Endodermal cell (in vitro differentiated cells): Measurements from ENCODE around the gene REPIN1. TPM values are rescaled to one million over a fixed set of nuclear protein-coding genes. Genes with fewer than 3 reads are reported as not detected.

ENCODE experiments used
- DNase-seq: peaks from one replicate; pipeline ENCODE4 v3.0.0-alpha.2; 2017
- H3K27ac ChIP-seq: 2 replicates; pipeline ENCODE4 v1.5.1; 2013; ENCODE audit warnings: mild to moderate bottlenecking, low read depth, low read length, moderate library complexity
- H3K27me3 ChIP-seq: 2 replicates; pipeline ENCODE4 v1.6.1; 2013; ENCODE audit warnings: mild to moderate bottlenecking, low read length, moderate library complexity; ENCODE audit not compliant: insufficient read depth, control insufficient read depth, poor library complexity, severe bottlenecking
- H3K36me3 ChIP-seq: 2 replicates; pipeline ENCODE4 v1.7.0; 2013; ENCODE audit warnings: mild to moderate bottlenecking, low read length, moderate library complexity; ENCODE audit not compliant: control insufficient read depth, insufficient read depth
- H3K4me1 ChIP-seq: one replicate; pipeline ENCODE4 v1.7.0; 2013; ENCODE audit warnings: low read length; ENCODE audit not compliant: control insufficient read depth, insufficient read depth
- H3K4me3 ChIP-seq: 2 replicates; pipeline ENCODE4 v1.5.1; 2013; ENCODE audit warnings: mild to moderate bottlenecking, low read length, moderate library complexity
- H3K9ac ChIP-seq: 2 replicates; pipeline ENCODE4 v1.6.1; 2013; ENCODE audit warnings: mild to moderate bottlenecking, low read length, moderate library complexity; ENCODE audit not compliant: poor library complexity, severe bottlenecking; ENCODE audit errors: extremely low read depth
- H3K9me3 ChIP-seq: 2 replicates; pipeline ENCODE4 v1.6.1; 2013; ENCODE audit warnings: mild to moderate bottlenecking, low read length, moderate library complexity; ENCODE audit not compliant: control insufficient read depth
- H3K27ac Mint-ChIP-seq: 2 replicates; pipeline ENCODE4 v1.8.0; 2020; ENCODE audit warnings: mixed read lengths
- H3K27me3 Mint-ChIP-seq: 2 replicates; pipeline ENCODE4 v1.8.0; 2021; ENCODE audit warnings: mild to moderate bottlenecking, mixed read lengths; ENCODE audit not compliant: insufficient read depth
- H3K36me3 Mint-ChIP-seq: 2 replicates; pipeline ENCODE4 v1.8.0; 2020; ENCODE audit warnings: low read depth, mixed read lengths
- H3K4me1 Mint-ChIP-seq: 2 replicates; pipeline ENCODE4 v1.8.0; 2020; ENCODE audit warnings: mixed read lengths
- H3K4me3 Mint-ChIP-seq: 2 replicates; pipeline ENCODE4 v1.8.0; 2020; ENCODE audit warnings: mild to moderate bottlenecking, moderate library complexity, mixed read lengths
- H3K9me3 Mint-ChIP-seq: 2 replicates; pipeline ENCODE4 v1.8.0; 2020; ENCODE audit warnings: mild to moderate bottlenecking, mixed read lengths
- CTCF ChIP-seq: fragments of 200-600 bp; sonication (generic); conservative IDR thresholded peaks from 2 replicates; pipeline ENCODE4 v1.5.0; 2021; ENCODE audit warnings: antibody characterized with exemption, mild to moderate bottlenecking
- WGBS, 2 experiments: methylation state at CpG; one replicate each; pipeline versions ENCODE4 v1.1.5 to v1.1.7; 2013; ENCODE audit warnings: missing lambda C conversion rate in 2 of 2, mixed read lengths in 1 of 2; ENCODE audit not compliant: insufficient coverage in 1 of 2, insufficient read length in 1 of 2; 5-methylcytosine and 5-hydroxymethylcytosine counted together
- total RNA-seq, 2 donors: library from RNA; stranded (reverse); fragmentation: NEBNext Ultra II Directional in 1 of 2; extraction: Animal tissue kit (Norgen Biotek cat#: 25700) in 1 of 2; gene quantifications; 2 replicates in 1 of 2; 3 replicates in 1 of 2; pipeline ENCODE4 v1.2.1, GENCODE V29; 2021

REPIN1 gene
- total RNA-seq, 2 donors from 2014 or later, result 85.4 to 94.4 TPM

DNA sequence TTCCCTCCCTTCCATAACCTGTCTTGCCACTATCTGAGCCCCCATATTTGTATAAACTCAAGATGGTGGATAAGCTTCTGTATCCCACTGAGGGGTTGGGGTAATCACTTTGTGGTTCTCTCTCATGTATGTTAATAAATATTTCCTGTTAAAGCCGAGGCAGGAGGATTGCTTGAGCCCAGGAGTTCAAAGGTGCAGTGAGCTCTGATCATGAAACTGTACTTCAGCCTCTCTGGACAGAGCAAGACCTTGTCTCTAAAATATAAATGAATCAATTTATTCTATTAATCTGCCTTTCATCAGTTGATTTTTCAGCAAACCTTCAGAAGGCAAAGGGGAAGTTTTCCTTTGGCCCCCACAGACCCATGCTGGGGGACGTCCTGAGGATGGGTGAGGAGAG lies 25.4 kb upstream of the REPIN1 start:
- no peak for DNase-seq
- Histone ChIP-seq H3K27me3 (peaks cover 27% of the 10 kb centered on the region), H3K27ac (no peak overlapping the region), H3K9me3 (peaks cover 18% of the 10 kb centered on the region), H3K36me3 (no peaks in the 10 kb centered on the region), H3K4me1 (peaks cover 5% of the 10 kb centered on the region), H3K4me3 (no peak overlapping the region), H3K9ac (no peak overlapping the region)
- H3K4me1 Mint-ChIP-seq, result peaks cover 13% of the 10 kb centered on the region
- TF ChIP-seq CTCF, result no peak
- no peak overlapping the region for H3K4me3 Mint-ChIP-seq
- no peak overlapping the region for H3K27ac Mint-ChIP-seq
- peaks cover 16% of the 10 kb centered on the region for H3K9me3 Mint-ChIP-seq
- peaks cover 47% of the 10 kb centered on the region for H3K27me3 Mint-ChIP-seq
- WGBS, 2 experiments, result 63 to 81% methylated on average over 1 to 2 of the region's 2 CpGs
- no peaks in the 10 kb centered on the region for H3K36me3 Mint-ChIP-seq

DNA sequence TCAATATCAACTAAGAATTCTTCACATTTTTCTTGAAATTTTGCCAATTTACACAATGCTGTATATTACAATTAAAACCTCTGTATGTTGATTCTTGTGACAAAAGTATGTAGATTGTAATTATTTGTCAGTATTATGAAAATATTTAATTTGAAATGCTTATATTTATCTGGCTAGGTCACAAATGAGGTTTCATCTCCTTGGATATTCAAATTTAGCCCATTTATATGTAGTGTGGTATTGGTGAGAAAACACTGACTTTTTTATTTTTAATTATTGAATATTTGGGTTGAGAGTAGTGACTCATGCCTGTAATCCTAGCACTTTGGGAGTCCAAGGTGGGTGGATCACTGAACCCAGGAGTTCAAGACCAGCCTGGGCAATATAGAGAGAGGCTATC lies 24.3 kb upstream of the REPIN1 start:
- no peak for TF ChIP-seq CTCF
- Histone ChIP-seq H3K4me1 (peaks cover 5% of the 10 kb centered on the region), H3K9me3 (peaks cover 18% of the 10 kb centered on the region), H3K9ac (no peak overlapping the region), H3K27ac (no peak overlapping the region), H3K27me3 (peaks cover 27% of the 10 kb centered on the region), H3K36me3 (no peaks in the 10 kb centered on the region), H3K4me3 (no peak overlapping the region)
- Mint-ChIP-seq H3K27ac (no peak overlapping the region), H3K9me3 (peaks cover 16% of the 10 kb centered on the region), H3K4me3 (no peak overlapping the region), H3K4me1 (peaks cover 13% of the 10 kb centered on the region), H3K27me3 (peaks cover 46% of the 10 kb centered on the region), H3K36me3 (no peaks in the 10 kb centered on the region)
- DNase-seq, result no peak

DNA sequence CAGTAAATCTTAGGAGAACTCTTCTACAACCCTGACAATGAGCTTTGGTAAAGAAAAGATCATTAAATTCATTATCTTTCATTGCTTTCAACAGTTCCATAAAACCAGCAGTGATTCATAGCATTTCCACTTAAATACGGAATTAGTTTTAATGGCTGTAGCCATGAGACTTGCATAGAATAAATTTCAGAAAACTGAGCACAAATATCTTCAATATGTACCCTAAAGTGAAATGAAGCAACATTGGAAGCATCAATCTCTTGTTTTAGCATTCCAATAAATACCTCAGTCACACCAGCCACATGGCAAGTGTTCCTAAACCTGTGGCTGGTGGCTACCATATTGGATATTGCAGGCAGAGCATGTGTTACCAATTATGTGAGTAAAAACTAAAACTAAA lies 23.6 kb upstream of the REPIN1 start:
- H3K27me3 ChIP-seq, result peaks cover 27% of the 10 kb centered on the region
- DNase-seq, result no peak
- H3K9me3 ChIP-seq, result peaks cover 18% of the 10 kb centered on the region
- H3K4me1 ChIP-seq, result peaks cover 5% of the 10 kb centered on the region
- Mint-ChIP-seq H3K27ac (no peak overlapping the region), H3K36me3 (no peaks in the 10 kb centered on the region), H3K4me3 (no peak overlapping the region), H3K27me3 (peaks cover 41% of the 10 kb centered on the region), H3K9me3 (peaks cover 16% of the 10 kb centered on the region), H3K4me1 (peaks cover 9% of the 10 kb centered on the region)
- no peak overlapping the region for H3K27ac ChIP-seq
- no peak for TF ChIP-seq CTCF
- no peak overlapping the region for H3K9ac ChIP-seq
- H3K4me3 ChIP-seq, result no peak overlapping the region
- H3K36me3 ChIP-seq, result no peaks in the 10 kb centered on the region
- 100% methylated on average over 1 of the region's 1 CpG for WGBS, 2 experiments
